Right lobe of liver (tissue), 6 donors: ENCODE data around the gene KCNN3. TPM values are rescaled to one million over a fixed set of nuclear protein-coding genes. Genes with fewer than 3 reads are reported as not detected.
A peak's percentile ranks its signal among the peaks of the same experiment; 100 is the strongest.

ENCODE experiments used
- ATAC-seq, 4 donors: fragments of 200-7000 bp; cut with Tn5 transposase; one replicate each; pipeline ENCODE4 v1.9.1; 2020; ENCODE audit warnings: mild to moderate bottlenecking in 4 of 4, moderate library complexity in 4 of 4
- DNase-seq, 3 donors: peaks; one replicate each; pipeline ENCODE4 v3.0.0-alpha.2; 2020
- H3K27ac ChIP-seq, 3 donors: fragments of 200-600 bp; one replicate each; pipeline ENCODE4 v1.8.0; 2022
- H3K27me3 ChIP-seq, 2 donors: fragments of 200-600 bp; one replicate each; pipeline ENCODE4 v1.8.0; 2022
- H3K36me3 ChIP-seq, 4 donors: fragments of 200-600 bp; sonication (generic) in 1 of 4; one replicate each; pipeline versions ENCODE4 v1.5.1 to v1.8.0; 2017 to 2022; ENCODE audit warnings: control low read depth in 1 of 4
- H3K4me1 ChIP-seq, 4 donors: fragments of 200-600 bp; sonication (generic) in 1 of 4; one replicate each; pipeline versions ENCODE4 v1.5.1 to v1.8.0; 2017 to 2022; ENCODE audit warnings: control low read depth in 1 of 4
- H3K4me3 ChIP-seq, 3 donors: fragments of 200-600 bp; one replicate each; pipeline ENCODE4 v1.8.0; 2022
- H3K9me3 ChIP-seq, 4 donors: fragments of 200-600 bp; sonication (generic) in 1 of 4; one replicate each; pipeline versions ENCODE4 v1.5.1 to v1.8.0; 2017 to 2022; ENCODE audit warnings: control low read depth in 1 of 4
- CTCF ChIP-seq, 4 donors: fragments of 200-600 bp in 3 of 4; fragments of 450-650 bp in 1 of 4; IDR thresholded peaks; one replicate each; pipeline versions ENCODE4 v1.5.1 to v1.8.0; 2016 to 2022; ENCODE audit warnings: antibody characterized with exemption in 4 of 4, mild to moderate bottlenecking in 2 of 4
- POLR2A ChIP-seq: fragments of 450-650 bp; IDR thresholded peaks from one replicate; pipeline ENCODE4 v1.6.1; 2017; ENCODE audit warnings: antibody characterized with exemption, mild to moderate bottlenecking
- WGBS: methylation state at CpG from one replicate; pipeline ENCODE4 v1.1.6; 2018; ENCODE audit warnings: low coverage, low lambda C conversion rate; ENCODE audit not compliant: insufficient coverage; ENCODE audit errors: missing lambda C conversion rate; 5-methylcytosine and 5-hydroxymethylcytosine counted together
- intact Hi-C, 2 donors: fragments of 100-400 bp; cut with DNase I; formaldehyde crosslinking; loops; one replicate each; pipeline versions ENCODE4 v1.11.2 to v1.14.1; 2022
- total RNA-seq, 6 experiments: library from RNA; depleted of rRNA in 2 of 6; stranded (reverse); fragments of >200 nt in 2 of 6; fragmentation: NEBNext Ultra II Directional in 3 of 6; extraction: Animal tissue kit (Norgen Biotek cat#: 25700) in 3 of 6; gene quantifications; one replicate each; pipeline versions ENCODE4 v1.1.0 to v1.2.4, GENCODE V29; 2016 to 2023
- donor health status: DM: no; HTN: yes; CAD: no.
- donor health status: DM: no; HTN: no; CAD: no.
- donor health status: DM: no; HTN: no; CAD: no.
- donor health status: DM: no; HTN: yes; CAD: no.
- donor health status: DM: no; HTN: yes; CAD: no.

Gene KCNN3
- total RNA-seq, 6 experiments from 2014 or later, result 0.15 to 0.64 (median 0.32) TPM

GRCh38 chr1:154715385-154715784 is 154.7 kb downstream of the KCNN3 start:
- no peak overlapping the region for H3K27ac ChIP-seq
- H3K4me1 ChIP-seq, result no peaks in the 10 kb centered on the region
- H3K27me3 ChIP-seq, result no peaks in the 10 kb centered on the region
- H3K4me3 ChIP-seq, result no peak overlapping the region
- H3K9me3 ChIP-seq, result no peaks in the 10 kb centered on the region
- ATAC-seq, result no peak
- DNase-seq, result no peak
- 80% methylated on average over 5 of the region's 5 CpGs for WGBS
- TF ChIP-seq POLR2A, result no peak
- no peak for TF ChIP-seq CTCF (IDR thresholded peaks at IDR 0.05)
- intact Hi-C loops, result no loop called here
- H3K36me3 ChIP-seq, result no peaks in the 10 kb centered on the region

DNA sequence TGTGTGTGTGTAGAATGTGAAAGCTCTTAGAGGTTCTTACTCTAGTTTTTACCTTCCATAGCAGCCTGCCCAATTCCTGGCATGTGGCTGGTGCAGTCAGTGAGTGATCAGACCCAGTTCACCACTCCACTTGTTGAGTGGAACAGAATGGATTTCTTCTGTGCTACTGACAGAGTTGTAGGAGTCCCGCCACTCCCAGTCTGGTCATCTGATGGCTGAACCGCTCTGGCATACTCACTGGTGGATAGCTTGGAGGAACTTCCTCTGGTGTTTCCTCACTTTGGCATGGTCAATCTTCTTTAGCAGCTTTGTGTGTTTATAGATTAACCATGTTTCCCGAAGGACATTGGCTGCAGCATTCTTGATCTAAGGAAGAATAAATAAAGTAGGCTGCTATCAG is 155.4 kb downstream of the KCNN3 start:
- WGBS, result 43% methylated on average over 3 of the region's 3 CpGs
- Histone ChIP-seq H3K27me3 (no peaks in the 10 kb centered on the region), H3K4me3 (no peak overlapping the region), H3K4me1 (no peaks in the 10 kb centered on the region), H3K27ac (no peak overlapping the region), H3K36me3 (no peaks in the 10 kb centered on the region), H3K9me3 (no peaks in the 10 kb centered on the region)
- no peak for TF ChIP-seq CTCF (IDR thresholded peaks at IDR 0.05)
- no peak for TF ChIP-seq POLR2A
- no peak for DNase-seq
- ATAC-seq, result peak; percentile 50 to 80 (median 70)
- intact Hi-C loops, result no loop called here

DNA sequence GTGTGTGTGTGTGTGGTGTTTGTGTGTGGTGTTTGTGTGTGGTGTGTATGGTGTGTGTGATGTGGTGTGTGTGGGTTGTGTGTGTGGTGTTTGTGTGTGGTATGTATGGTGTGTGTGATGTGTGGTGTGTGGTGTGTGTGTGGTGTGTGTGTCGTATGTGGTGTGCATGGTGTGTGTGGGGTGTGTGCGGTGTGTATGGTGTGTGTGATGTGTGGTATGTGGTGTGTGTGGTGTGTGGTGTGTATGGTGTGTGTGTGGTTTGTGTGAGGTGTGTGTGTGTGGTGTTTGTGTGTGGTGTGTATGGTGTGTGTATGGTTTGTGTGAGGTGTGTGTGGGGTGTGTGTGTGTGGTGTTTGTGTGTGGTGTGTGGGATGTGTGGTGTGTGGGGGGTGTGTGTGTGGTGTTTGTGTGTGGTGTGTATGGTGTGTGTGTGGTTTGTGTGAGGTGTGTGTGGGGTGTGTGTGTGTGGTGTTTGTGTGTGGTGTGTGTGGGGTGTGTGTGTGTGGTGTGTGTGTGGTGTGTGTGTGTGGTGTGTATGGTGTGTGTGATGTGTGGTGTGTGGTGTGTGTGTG is 155.9 kb downstream of the KCNN3 start:
- Histone ChIP-seq H3K4me3 (no peak overlapping the region), H3K27ac (no peak overlapping the region), H3K4me1 (no peaks in the 10 kb centered on the region), H3K9me3 (no peaks in the 10 kb centered on the region), H3K36me3 (no peaks in the 10 kb centered on the region), H3K27me3 (no peaks in the 10 kb centered on the region)
- DNase-seq (no peak), ATAC-seq (no peak)
- 67% methylated on average over 2 of the region's 2 CpGs for WGBS
- intact Hi-C loops, result no loop called here
- TF ChIP-seq POLR2A (no peak), CTCF (IDR thresholded peaks at IDR 0.05) (no peak)

GRCh38 chr1:154713005-154713404 is 157.1 kb downstream of the KCNN3 start:
- ATAC-seq (no peak), DNase-seq (peak in 1 of 3 donors; percentile 17)
- H3K36me3 ChIP-seq, result no peaks in the 10 kb centered on the region
- TF ChIP-seq POLR2A, result no peak
- TF ChIP-seq CTCF (IDR thresholded peaks at IDR 0.05), result no peak
- no peaks in the 10 kb centered on the region for H3K27me3 ChIP-seq
- no peak overlapping the region for H3K27ac ChIP-seq
- no peaks in the 10 kb centered on the region for H3K9me3 ChIP-seq
- 92% methylated on average over 11 of the region's 11 CpGs for WGBS
- H3K4me1 ChIP-seq, result no peaks in the 10 kb centered on the region
- intact Hi-C loops, result no loop called here
- H3K4me3 ChIP-seq, result no peak overlapping the region
